Loucy (cell line): ENCODE results near the gene SNX25.

Experiments used
- EZH2phosphoT487 ChIP-seq: fragments of 200-600 bp; IDR thresholded peaks from 2 replicates; pipeline ENCODE4 v1.6.1; 2018; ENCODE audit warnings: antibody characterized with exemption, mild to moderate bottlenecking, moderate library complexity, borderline replicate concordance
- TF ChIP-seq, protein P1 (sequence below): fragments of 200-600 bp; sonication (generic); conservative IDR thresholded peaks from 2 replicates; pipeline ENCODE4 v1.5.1; 2014; ENCODE audit warnings: mild to moderate bottlenecking, antibody characterized with exemption, low read length

GRCh38 chr4:185290018-185290607, 80.7 kb downstream of the SNX25 start:
- TF ChIP-seq, protein P1, sequence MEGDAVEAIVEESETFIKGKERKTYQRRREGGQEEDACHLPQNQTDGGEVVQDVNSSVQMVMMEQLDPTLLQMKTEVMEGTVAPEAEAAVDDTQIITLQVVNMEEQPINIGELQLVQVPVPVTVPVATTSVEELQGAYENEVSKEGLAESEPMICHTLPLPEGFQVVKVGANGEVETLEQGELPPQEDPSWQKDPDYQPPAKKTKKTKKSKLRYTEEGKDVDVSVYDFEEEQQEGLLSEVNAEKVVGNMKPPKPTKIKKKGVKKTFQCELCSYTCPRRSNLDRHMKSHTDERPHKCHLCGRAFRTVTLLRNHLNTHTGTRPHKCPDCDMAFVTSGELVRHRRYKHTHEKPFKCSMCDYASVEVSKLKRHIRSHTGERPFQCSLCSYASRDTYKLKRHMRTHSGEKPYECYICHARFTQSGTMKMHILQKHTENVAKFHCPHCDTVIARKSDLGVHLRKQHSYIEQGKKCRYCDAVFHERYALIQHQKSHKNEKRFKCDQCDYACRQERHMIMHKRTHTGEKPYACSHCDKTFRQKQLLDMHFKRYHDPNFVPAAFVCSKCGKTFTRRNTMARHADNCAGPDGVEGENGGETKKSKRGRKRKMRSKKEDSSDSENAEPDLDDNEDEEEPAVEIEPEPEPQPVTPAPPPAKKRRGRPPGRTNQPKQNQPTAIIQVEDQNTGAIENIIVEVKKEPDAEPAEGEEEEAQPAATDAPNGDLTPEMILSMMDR: no peak
- no peak for TF ChIP-seq EZH2phosphoT487
